Activated CD4-positive, alpha-beta T cell treated with anti-CD3 and anti-CD28 coated beads, Interleukin-2, Interleukin-4, amounts not matched to agents 100 ng/mL and 50 ng/mL, durations not matched to agents 16 hours and 8 hours (primary cell): Measurements from ENCODE around the gene TCEA3.

ENCODE experiments used
- DNase-seq: peaks from one replicate; pipeline ENCODE4 v3.0.0-alpha.2; 2020; ENCODE audit warnings: low spot score

Gene TCEA3

GRCh38 chr1:23367791-23368561 lies 56.6 kb downstream of the TCEA3 start:
- peak; percentile 99 for DNase-seq

DNA sequence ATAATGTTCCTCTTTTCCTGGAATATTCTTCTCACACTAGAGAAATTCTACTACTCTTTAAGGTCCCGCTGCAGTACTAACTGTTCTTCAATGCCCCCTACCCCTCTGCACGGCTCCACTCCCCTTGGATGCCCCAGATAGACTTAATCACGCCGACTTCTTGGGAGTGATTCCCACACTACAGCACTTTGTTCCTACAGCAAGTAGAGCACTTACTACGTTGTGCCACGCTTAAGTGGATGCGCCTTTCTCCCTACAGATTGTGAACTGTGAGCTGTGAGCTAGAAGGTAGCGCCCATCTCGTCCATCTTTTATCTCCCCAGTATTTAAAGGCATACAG lies 57.1 kb downstream of the TCEA3 start:
- no peak for DNase-seq

DNA sequence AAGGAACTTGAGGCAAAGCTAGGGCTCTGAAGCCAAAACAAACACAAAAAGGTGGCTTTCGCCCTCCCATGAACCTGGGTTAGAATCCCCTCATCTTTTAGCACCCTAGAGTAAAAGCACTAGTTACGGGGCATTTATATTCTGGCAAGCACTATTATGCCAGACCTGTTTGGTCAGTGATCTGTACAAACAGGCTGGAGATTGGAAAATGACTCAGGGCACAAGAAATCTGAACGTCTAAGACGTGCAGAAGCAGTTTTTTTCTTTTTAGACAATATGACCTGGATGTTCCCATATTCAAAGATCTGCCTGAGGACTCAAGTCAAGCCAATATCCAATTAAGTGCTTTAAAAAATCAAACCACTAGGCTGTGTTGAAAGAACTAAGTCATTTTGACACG lies 58.0 kb downstream of the TCEA3 start:
- no peak for DNase-seq

DNA sequence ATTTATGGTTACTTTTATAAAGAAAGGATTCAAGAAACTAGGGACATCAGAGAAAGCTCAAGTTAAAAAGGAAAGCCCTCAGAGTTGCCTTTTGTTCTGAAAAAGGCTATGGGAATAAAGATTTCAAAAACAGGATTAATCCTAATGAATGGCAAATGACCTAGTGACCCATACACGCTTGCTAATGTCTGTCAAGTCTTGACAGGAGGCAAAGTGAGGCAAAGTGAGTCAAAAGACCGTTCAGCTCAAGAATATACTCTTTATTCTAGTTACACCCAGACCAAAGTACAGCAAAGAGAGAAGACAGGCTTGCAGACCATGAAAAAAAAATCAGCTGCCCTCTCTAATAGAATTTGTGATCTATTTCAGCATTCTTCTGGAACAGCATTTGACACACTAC lies 58.4 kb downstream of the TCEA3 start:
- DNase-seq = no peak

DNA sequence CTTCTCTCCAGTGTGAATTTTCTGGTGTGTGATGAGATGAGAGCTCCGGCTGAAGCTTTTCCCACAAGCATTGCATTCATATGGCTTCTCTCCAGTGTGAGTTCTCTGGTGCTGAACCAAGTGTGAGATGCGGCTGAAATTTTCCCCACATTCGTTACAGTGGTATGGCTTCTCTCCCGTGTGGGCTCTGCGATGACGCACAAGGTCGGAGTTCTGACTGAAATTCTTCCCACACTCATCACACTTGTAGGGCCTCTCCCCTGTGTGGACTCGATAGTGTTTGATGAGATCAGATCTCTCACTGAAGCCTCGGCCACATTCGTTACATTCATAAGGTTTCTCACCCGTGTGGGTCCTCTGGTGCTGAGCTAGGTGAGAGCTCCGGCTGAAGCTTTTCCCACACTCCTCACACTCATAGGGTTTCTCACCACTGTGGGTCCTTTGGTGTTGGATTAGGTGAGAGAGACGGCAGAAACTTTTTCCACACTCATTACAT lies 62.3 kb downstream of the TCEA3 start:
- no peak for DNase-seq

- no peak for DNase-seq
Measured at GRCh38 chr1:23358310-23358875, 66.2 kb downstream of the TCEA3 start.

- DNase-seq = no peak
Measured at GRCh38 chr1:23357138-23357908, 67.2 kb downstream of the TCEA3 start.

DNA sequence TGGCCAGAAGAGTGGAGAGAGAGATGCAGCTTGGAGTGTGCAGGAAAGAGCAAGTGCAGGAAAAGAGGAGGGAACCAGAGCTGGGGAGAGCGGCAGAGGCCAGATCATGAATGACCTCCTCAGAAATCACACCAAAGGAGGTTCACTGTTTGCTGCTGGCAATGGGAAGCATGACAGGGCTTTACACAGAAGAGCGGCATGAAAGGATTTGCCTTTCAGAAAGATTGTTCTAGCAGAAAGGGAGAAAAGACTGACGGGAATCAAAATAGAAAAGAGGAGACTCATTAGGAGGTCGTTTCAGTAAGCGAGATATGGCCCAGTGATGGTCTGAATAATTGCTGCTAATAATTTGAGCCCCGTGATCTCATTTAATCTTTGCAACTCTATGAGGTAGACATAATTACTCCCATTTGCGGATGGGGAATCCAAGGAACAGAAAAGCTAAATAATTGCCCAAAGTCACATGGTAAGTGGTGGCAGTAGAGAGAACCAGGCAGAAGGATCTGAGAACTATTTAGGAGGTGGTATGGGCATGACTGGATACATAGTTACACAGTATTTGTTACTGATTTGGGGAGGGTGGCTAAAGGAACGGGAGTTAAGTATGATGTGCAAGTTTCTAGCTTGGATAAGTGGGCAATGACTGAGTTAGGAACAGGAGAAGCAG lies 67.9 kb downstream of the TCEA3 start:
- no peak for DNase-seq

- no peak for DNase-seq
Measured at GRCh38 chr1:23354245-23354644, 70.3 kb downstream of the TCEA3 start.

DNA sequence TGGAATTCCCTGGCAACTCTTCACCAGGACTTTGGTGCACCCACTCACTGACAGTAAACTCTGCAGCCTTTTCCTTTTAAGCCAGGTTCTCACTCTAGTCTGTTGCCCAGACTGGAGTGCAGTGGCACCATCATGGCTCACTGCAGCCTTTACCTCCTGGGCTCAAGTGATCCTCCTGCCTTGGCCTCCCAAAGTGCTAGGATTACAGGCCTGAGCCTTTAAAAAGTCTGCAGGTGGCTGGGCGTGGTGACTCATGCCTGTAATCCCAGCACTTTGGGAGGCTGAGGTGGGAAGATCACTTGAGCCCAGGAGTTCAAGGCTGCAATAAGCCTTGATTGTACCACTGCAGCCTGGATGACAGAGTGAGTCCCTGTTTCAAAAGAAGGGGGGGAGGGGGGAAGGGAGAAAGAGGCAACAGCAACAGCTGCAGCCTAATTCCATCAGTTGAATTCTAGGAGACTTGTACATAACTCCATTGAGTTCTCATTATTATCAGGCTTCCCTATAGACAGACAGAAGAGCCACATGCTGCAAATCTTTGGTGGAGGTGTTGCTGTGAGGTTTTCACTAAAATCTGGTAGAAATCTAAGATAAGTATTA lies 72.4 kb downstream of the TCEA3 start:
- DNase-seq = no peak

- DNase-seq = no peak
Measured at GRCh38 chr1:23345920-23346319, 78.6 kb downstream of the TCEA3 start.

- DNase-seq = no peak
Measured at GRCh38 chr1:23344987-23345472, 79.5 kb downstream of the TCEA3 start.

- DNase-seq = peak; percentile 100
Measured at GRCh38 chr1:23344111-23344986, 80.2 kb downstream of the TCEA3 start, which contains the start of gene HNRNPR. HNRNPR (minus strand) TSS chr1:23344284; CDS start chr1:23341008, 3,276 bp downstream.

DNA sequence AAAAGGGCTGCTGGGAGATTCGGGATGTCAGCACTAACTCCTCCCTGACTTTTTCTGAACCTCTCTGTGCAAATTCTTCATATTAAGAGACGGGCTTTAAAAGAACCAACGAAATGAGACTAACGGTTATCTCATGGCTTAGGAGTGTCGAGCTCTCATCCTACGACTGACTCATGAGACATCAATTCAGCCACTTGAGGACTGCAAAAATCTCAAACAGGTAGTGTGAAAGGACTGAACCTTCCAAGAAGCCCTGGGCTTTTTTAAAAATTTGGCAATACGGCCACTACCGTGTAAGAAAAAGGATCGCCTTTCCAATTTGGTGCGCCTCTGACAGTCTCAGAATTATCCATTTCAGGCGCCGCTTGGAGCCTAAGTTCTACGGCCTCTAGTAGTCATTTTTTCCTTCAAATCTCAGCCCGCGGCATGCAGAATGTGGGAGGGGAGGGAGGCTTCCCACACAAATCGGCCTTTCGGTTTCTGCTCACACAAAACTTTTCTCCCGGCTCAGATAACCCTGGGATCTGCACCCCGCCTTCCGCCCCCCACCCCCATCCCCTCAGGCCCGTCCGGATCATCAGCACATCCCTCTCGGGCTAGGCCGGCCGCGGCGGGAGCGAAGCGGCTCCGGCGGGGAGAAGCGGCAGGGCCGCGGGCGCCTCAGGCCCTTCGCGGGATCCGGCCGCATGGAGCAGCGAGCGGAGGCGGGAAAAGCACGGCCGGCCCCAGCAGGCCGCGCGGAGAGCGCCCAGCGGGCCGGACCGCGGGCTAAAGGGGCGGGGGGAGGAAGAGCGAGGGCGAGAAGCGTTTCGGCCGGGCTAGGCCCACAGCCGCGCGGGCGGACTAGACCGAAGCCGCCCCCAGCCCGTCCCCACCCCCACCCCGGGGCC lies 81.1 kb downstream of the TCEA3 start:
- peak; percentile 51 for DNase-seq

DNA sequence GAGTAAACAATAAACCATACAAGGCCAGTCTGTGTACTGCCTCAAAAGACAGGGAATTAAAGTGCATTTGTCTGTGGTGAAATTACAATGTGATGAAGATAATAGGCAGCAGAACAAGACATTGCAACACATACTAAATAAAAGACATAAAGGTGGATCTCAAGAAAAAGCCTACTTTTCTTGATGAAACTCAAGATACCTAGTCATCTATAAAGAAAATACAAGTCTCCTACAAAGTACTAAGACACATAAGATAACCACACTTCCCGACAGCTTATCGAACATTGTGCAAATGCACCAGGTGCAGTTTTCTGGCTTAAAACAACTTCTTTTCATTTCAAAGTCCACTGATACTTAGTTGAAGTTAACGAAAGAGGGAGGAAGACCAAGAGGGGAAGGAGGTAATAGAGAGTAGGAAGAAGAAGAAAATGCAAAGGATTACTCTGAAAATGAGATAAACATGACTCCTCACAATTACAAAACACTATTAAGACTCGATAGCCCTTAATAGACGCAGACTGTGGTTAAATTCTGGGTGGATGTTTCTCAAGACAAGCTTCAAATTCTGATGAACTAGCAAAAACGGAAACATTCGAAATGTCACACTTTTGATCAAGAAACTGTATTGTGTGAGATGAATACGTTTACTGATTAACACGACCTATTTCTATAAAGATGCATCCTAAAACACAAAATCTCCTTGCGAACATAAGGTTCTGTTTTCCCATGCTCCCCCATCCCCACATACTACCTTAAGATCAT lies 82.4 kb downstream of the TCEA3 start:
- no peak for DNase-seq

DNA sequence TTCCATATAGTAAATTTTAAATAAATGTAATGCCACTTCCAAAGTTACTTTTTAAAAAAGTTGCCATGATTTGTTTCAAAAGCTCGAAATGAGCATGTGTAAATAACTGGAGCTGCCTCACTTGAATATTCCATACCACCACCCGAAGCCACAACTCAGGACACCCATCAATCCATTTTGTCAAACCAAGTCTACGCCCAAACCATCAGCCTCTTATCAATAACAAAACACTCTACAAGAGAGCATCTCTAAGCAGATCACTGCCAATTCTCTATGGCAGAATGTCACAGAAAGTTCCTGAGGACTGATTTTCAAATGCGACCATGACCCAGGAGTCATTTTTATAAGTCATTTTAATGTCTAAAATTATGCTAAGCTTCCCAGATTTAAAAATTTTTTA lies 84.9 kb downstream of the TCEA3 start:
- no peak for DNase-seq

DNA sequence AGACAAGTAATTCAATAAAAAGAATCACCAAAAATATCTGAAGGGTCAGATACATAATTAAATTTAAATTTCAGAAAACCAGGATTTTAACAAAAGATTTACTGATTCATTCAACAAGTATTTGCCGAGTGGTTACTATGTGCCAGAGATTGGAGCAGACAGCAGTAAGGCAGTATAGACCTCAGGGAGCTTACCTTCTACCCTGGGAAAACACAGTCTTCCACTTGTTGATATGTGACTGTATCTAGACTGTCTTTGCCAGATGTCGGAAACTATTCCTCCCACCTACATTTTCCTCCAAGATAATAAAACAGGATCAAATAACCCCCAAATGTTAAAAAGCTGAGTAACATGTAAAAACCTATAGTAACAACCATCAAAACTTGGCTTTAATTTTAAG lies 86.7 kb downstream of the TCEA3 start:
- no peak for DNase-seq

GRCh38 chr1:23331713-23332112 lies 92.8 kb downstream of the TCEA3 start:
- DNase-seq = no peak
